ENCODE results near the gene MIPOL1.

GRCh38 chr14:37497422-37497821 lies 299.7 kb downstream of the MIPOL1 start:
- TF ChIP-seq POLR2A (IDR thresholded peaks at IDR 0.05; ENCODE audit: low read depth, low read length) = no peak
- no peak for TF ChIP-seq POLR2AphosphoS5 (IDR thresholded peaks at IDR 0.05; ENCODE audit: low read depth, low read length)
